ENCODE results near the gene ITIH1.

Gene ITIH1

DNA sequence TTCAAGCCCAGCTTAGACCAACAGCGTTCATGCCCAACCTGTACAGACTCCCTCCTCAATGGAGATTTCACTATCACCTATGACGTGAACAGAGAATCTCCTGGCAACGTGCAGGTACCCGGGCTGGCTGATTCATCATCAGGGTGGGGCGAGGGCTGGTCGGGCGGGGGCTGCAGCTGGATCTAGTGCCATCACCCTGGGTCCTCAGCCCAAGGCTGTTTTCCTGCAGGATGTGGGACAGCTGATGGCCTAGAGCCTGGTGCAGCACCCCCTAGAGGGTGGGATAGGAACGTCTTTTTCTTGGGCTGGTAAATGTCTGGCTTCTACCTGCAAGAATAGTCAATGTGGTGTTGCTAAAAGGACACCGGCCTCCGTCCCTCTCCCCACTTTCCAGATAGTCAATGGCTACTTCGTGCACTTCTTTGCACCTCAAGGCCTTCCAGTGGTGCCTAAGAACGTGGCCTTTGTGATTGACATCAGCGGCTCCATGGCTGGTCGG lies 21.6 kb downstream of the ITIH1 start:
- TF ChIP-seq, protein P1, sequence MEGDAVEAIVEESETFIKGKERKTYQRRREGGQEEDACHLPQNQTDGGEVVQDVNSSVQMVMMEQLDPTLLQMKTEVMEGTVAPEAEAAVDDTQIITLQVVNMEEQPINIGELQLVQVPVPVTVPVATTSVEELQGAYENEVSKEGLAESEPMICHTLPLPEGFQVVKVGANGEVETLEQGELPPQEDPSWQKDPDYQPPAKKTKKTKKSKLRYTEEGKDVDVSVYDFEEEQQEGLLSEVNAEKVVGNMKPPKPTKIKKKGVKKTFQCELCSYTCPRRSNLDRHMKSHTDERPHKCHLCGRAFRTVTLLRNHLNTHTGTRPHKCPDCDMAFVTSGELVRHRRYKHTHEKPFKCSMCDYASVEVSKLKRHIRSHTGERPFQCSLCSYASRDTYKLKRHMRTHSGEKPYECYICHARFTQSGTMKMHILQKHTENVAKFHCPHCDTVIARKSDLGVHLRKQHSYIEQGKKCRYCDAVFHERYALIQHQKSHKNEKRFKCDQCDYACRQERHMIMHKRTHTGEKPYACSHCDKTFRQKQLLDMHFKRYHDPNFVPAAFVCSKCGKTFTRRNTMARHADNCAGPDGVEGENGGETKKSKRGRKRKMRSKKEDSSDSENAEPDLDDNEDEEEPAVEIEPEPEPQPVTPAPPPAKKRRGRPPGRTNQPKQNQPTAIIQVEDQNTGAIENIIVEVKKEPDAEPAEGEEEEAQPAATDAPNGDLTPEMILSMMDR (conservative IDR thresholded peaks at IDR 0.05): no peak; the same call in 1 of the 2 replicates

DNA sequence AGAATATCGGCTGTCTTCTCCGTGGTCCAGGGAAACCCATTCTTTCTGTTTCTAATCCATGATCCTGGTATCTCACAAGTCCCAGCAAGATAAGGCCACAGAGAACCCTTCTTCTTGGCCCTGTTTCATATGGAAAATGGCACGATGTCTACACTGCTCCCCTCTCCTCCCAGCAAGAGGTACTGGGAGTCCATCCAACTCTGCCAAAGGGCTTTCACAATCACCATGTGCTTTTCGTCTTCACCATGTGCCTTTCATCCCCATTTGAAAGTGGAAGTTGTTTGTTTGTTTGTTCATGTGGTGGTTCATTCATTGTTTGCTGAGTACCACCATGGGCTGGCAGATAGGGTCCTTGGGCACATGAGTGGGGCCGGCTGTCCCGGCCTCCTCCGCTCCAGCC lies 22.7 kb downstream of the ITIH1 start:
- TF ChIP-seq, protein P1 (conservative IDR thresholded peaks at IDR 0.05): no peak
- no peak overlapping the region for H3K27ac ChIP-seq

More for the DNA sequence above, 21.6 kb downstream of the ITIH1 start:
- no peak overlapping the region for H3K27ac ChIP-seq

DNA sequence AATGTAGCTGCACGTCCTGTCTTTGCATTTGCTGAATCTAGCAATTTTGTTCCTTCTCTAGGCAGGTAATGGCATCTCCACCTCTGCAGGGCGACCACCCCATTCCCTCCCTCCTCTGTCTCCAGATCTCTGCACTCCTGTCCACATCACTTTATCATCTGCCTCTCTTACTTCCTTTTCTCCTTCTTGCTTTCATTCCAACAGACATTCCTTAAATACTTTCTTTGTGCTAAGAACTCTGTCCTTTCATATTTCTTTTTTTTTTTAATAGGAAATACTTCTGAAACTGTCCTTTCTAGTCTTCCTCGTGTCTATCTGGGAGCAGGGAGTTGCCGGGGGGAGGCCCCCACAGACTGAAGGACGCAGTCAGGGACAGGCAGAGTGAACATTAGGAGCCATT lies 24.4 kb downstream of the ITIH1 start:
- TF ChIP-seq, protein P1 (conservative IDR thresholded peaks at IDR 0.05): no peak
- H3K27ac ChIP-seq: no peak overlapping the region

DNA sequence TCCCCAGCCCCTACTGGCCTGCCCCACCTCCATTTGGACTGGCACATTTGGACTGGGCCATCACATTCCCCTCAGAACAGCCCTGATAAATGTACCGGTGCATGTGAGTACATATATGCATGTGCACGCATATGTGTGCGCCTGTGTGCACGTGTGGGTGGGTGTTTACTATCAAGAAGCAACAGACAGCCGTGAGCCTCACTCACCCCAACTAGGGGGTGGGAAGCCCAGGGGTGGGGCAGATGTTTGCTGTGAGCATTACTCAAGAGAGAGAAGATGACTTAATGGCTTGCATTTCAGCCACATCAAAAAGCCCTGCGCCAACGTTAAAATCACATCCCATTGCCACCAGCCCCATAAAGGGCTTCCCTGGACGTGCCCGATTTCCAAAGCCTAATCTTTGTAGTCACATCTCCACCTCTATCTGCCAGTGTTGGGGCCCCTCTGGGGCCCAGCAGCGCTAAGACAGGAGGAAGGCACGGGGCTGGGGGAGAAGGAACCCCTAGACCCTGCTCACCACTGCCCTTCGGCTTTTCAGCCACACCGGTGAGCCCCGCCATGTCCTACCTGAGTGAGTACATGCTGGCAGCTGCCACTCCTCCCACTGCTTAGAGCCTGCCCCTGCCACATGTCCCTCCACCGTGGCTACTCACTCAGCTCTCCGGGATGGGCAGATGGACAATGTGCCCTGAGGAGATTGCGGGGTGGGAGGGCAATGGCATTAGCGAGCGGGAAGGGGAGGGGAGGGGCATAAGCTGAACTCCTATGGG lies 28.1 kb downstream of the ITIH1 start:
- no peak overlapping the region for H3K27ac ChIP-seq
- TF ChIP-seq, protein P1 (conservative IDR thresholded peaks at IDR 0.05): no peak

DNA sequence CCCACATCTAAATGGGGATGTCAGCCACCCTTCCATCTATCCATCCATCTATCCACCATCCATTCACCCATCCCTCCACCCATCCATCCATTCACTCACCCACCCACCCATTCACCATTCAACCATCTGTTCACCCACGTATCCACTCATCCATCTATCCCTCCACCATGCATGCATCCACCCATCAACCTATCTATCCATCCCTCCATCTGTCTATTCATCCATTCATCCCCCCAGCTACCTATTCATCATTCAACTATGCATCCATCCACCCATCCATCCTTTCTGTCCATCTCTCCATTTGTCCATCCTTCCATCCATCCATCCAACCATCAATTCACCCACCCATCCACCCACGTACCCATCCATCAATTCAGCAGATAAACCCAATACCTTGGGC lies 31.8 kb downstream of the ITIH1 start:
- TF ChIP-seq, protein P1 (conservative IDR thresholded peaks at IDR 0.05): no peak
- no peak overlapping the region for H3K27ac ChIP-seq

DNA sequence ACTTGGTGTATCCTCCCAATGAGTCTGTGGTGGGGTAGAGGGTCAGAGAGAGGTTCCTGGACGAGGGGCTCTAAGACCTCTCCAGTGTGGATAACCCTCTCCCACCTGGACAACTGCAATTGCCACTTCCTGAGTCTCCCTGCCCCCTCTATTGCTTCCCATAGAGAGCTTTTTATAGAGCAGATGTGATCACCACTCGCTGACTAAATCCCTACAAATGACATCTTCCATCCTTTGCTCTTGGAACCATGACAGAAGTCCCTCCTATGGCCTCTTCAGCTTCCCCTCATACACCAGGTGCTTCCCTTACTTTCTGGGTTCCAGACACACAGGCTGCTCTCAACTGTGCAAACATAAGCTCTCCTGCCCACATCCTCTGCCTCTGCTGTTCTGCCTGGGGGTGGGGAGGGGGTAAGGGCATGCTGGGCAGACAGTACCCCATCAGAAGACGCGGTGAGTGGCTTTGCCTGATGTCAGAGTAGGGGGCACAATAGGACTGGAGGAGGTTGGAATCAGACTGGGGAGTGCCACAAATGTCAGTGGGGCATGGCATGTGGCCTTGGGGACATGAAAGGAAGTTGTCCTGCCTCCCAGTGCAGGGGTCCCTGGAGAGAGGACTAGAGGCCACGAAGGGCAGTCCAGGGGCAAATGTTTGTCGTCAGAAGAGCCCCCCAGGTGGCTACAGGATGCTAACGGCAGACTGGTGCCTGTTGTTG lies 32.4 kb downstream of the ITIH1 start:
- no peak overlapping the region for H3K27ac ChIP-seq
- TF ChIP-seq, protein P1 (conservative IDR thresholded peaks at IDR 0.05): no peak

DNA sequence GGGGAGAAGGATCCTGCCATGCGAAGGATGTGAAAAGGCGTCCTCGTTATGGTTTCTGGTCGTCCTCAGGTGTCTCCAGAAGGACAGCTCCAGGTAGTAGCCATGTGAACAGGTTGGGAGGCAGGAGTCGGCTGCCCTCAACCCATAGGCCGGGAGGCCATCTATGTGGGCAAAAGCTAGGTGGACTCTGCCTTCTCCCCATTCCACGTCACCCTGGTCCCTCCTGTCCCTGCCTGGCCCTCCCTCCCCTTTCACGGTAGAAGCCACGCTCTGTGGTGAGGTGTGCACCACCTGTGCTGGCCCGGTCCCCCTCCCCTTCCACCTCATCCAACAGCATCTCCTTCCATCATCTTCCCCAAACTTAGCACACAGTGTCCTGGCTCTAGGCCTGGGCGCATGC lies 33.5 kb downstream of the ITIH1 start:
- TF ChIP-seq, protein P1 (conservative IDR thresholded peaks at IDR 0.05): no peak
- no peak overlapping the region for H3K27ac ChIP-seq

Data from VCaP (cell line).